Measurements from ENCODE around the gene PRG3.

- TF ChIP-seq CTCF (IDR thresholded peaks at IDR 0.05; ENCODE audit: low read depth, low read length) = no peak
- no peak for TF ChIP-seq EZH2phosphoT487 (IDR thresholded peaks at IDR 0.05; ENCODE audit: low read depth)
Measured at GRCh38 chr11:57363131-57364080, 17.5 kb downstream of the PRG3 start.
